ENCODE data around the gene LGR6.
"Not testable (repeated sequence)": the region's sequence is repeated elsewhere in the genome, so short reads cannot be mapped to it uniquely, and the experiment has no call there.

DNA sequence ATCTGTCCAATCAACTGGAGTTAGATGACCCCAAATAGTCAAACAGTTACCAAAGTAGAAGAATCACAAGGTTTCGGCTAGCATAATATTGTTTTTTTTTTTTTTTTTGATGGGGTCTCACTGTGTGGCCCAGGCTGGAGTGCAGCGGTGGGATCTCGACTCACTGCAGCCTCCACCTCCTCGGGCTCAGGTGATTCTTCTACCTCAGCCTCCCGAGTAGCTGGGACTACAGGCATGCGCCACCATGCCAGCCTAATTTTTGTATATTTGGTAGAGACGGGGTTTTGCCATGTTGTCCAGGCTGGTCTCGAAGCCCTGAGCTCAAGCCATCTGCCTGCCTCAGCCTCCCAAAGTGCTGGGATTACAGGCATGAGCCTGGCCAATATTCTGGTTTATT is 47.9 kb upstream of the LGR6 start:
- TF ChIP-seq, protein P1, sequence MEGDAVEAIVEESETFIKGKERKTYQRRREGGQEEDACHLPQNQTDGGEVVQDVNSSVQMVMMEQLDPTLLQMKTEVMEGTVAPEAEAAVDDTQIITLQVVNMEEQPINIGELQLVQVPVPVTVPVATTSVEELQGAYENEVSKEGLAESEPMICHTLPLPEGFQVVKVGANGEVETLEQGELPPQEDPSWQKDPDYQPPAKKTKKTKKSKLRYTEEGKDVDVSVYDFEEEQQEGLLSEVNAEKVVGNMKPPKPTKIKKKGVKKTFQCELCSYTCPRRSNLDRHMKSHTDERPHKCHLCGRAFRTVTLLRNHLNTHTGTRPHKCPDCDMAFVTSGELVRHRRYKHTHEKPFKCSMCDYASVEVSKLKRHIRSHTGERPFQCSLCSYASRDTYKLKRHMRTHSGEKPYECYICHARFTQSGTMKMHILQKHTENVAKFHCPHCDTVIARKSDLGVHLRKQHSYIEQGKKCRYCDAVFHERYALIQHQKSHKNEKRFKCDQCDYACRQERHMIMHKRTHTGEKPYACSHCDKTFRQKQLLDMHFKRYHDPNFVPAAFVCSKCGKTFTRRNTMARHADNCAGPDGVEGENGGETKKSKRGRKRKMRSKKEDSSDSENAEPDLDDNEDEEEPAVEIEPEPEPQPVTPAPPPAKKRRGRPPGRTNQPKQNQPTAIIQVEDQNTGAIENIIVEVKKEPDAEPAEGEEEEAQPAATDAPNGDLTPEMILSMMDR (IDR thresholded peaks at IDR 0.05; ENCODE audit: low read length), result not testable (repeated sequence)
- not testable (repeated sequence) for TF ChIP-seq EZH2 (IDR thresholded peaks at IDR 0.05; ENCODE audit: borderline replicate concordance, low read length)

Data from OCI-LY1 (cell line).